H1 (cell line): ENCODE data around the gene GNB1L. TPM values are rescaled to one million over a fixed set of nuclear protein-coding genes. Genes with fewer than 3 reads are reported as not detected.

Experiments
- CTCF ChIA-PET: fragments of 300-600 bp; sonication (Branson Sonifier 250); formaldehyde crosslinking; loops from one replicate; lab custom pipeline; 2021; ENCODE audit not compliant: partially characterized antibody; lab: Charles Lee
- POLR2A ChIA-PET: fragments of 300-600 bp; sonication (Branson Sonifier 250); formaldehyde crosslinking; loops from one replicate; lab custom pipeline; 2021; ENCODE audit warnings: inconsistent platforms; ENCODE audit not compliant: partially characterized antibody; lab: Charles Lee
- DNase-seq, 2 experiments: peaks; one replicate each; pipeline versions ENCODE4 v3.0.0 to v3.0.0-alpha.2; 2010 to 2022; ENCODE audit warnings: low spot score in 2 of 2, low read depth in 1 of 2, mixed read lengths in 1 of 2
- FAIRE-seq: peaks from 2 replicates; lab custom pipeline; 2011; peaks lifted over from hg19 to GRCh38; lab: Jason Lieb, UNC
- H2AFZ ChIP-seq: 2 replicates; pipeline ENCODE4 v1.8.1; 2012; ENCODE audit warnings: low read length, inconsistent platforms
- H2AK5ac ChIP-seq: 2 replicates; pipeline ENCODE4 v1.6.1; 2013; ENCODE audit warnings: low read depth, low read length
- H2BK120ac ChIP-seq: replicated peaks from 2 replicates; pipeline ENCODE3; 2013; ENCODE audit warnings: low read depth, low read length, inconsistent platforms
- H2BK12ac ChIP-seq: 2 replicates; pipeline ENCODE4 v1.6.1; 2013; ENCODE audit warnings: low read depth, low read length
- H2BK15ac ChIP-seq: 2 replicates; pipeline ENCODE4 v1.6.1; 2013; ENCODE audit warnings: low read length
- H2BK20ac ChIP-seq: 2 replicates; pipeline ENCODE4 v1.6.1; 2013; ENCODE audit warnings: low read length
- H2BK5ac ChIP-seq: 2 replicates; pipeline ENCODE4 v1.6.1; 2013; ENCODE audit warnings: low read depth, low read length
- H3K14ac ChIP-seq: 2 replicates; pipeline ENCODE4 v1.6.1; 2013; ENCODE audit warnings: inconsistent platforms; ENCODE audit not compliant: insufficient read length
- H3K18ac ChIP-seq: 2 replicates; pipeline ENCODE4 v1.6.1; 2013; ENCODE audit warnings: low read length; ENCODE audit errors: extremely low read depth
- H3K23ac ChIP-seq: 2 replicates; pipeline ENCODE4 v1.6.1; 2013; ENCODE audit warnings: inconsistent platforms; ENCODE audit not compliant: insufficient read length
- H3K23me2 ChIP-seq: 2 replicates; pipeline ENCODE4 v1.6.1; 2013; ENCODE audit warnings: low read depth, low read length
- H3K27ac ChIP-seq: 2 replicates; pipeline ENCODE4 v1.6.1; 2011; ENCODE audit warnings: low read depth, low read length, inconsistent platforms
- H3K27me3 ChIP-seq, 4 experiments: replicated peaks in 1 of 4; 1 replicate in 1 of 4; 2 replicates in 3 of 4; pipeline versions ENCODE4 v1.6.1 to v1.8.1; 2011 to 2013; ENCODE audit warnings: low read length in 3 of 4, mild to moderate bottlenecking in 3 of 4, inconsistent platforms in 2 of 4, mixed read lengths in 2 of 4, moderate library complexity in 1 of 4; ENCODE audit not compliant: control insufficient read depth in 3 of 4, insufficient read depth in 3 of 4; ENCODE audit errors: extremely low read depth in 1 of 4
- H3K36me3 ChIP-seq, 4 experiments: 2 replicates each; pipeline versions ENCODE4 v1.6.1 to v1.8.1; 2011 to 2013; ENCODE audit warnings: mild to moderate bottlenecking in 4 of 4, low read length in 3 of 4, moderate library complexity in 2 of 4, control low read depth in 1 of 4, inconsistent platforms in 1 of 4; ENCODE audit not compliant: insufficient read depth in 4 of 4, control insufficient read depth in 2 of 4
- H3K4ac ChIP-seq: replicated peaks from 2 replicates; pipeline ENCODE3; 2013; ENCODE audit warnings: low read length, low read depth, mixed read lengths, inconsistent platforms; ENCODE audit not compliant: insufficient read length
- H3K4me1 ChIP-seq, 4 experiments: replicated peaks in 1 of 4; 1 replicate in 1 of 4; 2 replicates in 3 of 4; pipeline versions ENCODE4 v1.6.1 to v1.8.1; 2011 to 2013; ENCODE audit warnings: low read length in 3 of 4, inconsistent platforms in 2 of 4, mixed read lengths in 1 of 4; ENCODE audit not compliant: insufficient read depth in 4 of 4, control insufficient read depth in 3 of 4
- H3K4me2 ChIP-seq, 2 experiments: 2 replicates each; pipeline versions ENCODE4 v1.6.1 to v1.8.1; 2011 to 2013; ENCODE audit warnings: low read depth in 2 of 2, low read length in 2 of 2, control low read depth in 1 of 2, inconsistent platforms in 1 of 2, mild to moderate bottlenecking in 1 of 2; ENCODE audit not compliant: insufficient read depth in 1 of 2
- H3K4me3 ChIP-seq, 4 experiments: fragments of 200-600, 300-600 bp in 1 of 4; sonication (generic), shearing (Covaris generic), sonication (Bioruptor Twin) in 1 of 4; 2 replicates each; pipeline versions ENCODE4 v1.5.1 to v1.8.1; 2011 to 2016; ENCODE audit warnings: low read length in 4 of 4, low read depth in 3 of 4, control low read depth in 2 of 4, inconsistent platforms in 2 of 4, mild to moderate bottlenecking in 2 of 4, mixed read lengths in 1 of 4, moderate library complexity in 1 of 4; ENCODE audit not compliant: insufficient read depth in 2 of 4; ENCODE audit errors: extremely low read depth in 1 of 4
- H3K56ac ChIP-seq: replicated peaks from 2 replicates; pipeline ENCODE3; 2013; ENCODE audit warnings: low read depth, mild to moderate bottlenecking, mixed read lengths, low read length, inconsistent platforms; ENCODE audit not compliant: insufficient read length
- H3K79me1 ChIP-seq: 2 replicates; pipeline ENCODE4 v1.6.1; 2013; ENCODE audit warnings: low read depth, low read length, control low read depth
- H3K79me2 ChIP-seq, 2 experiments: 2 replicates each; pipeline versions ENCODE4 v1.6.1 to v1.8.1; 2012 to 2013; ENCODE audit warnings: low read length in 2 of 2, mild to moderate bottlenecking in 2 of 2, inconsistent platforms in 1 of 2; ENCODE audit not compliant: insufficient read depth in 2 of 2, control insufficient read depth in 1 of 2
- H3K9ac ChIP-seq, 4 experiments: replicated peaks in 1 of 4; 1 replicate in 1 of 4; 2 replicates in 3 of 4; pipeline versions ENCODE4 v1.6.1 to v1.8.1; 2011 to 2013; ENCODE audit warnings: low read depth in 3 of 4, low read length in 3 of 4, control low read depth in 2 of 4, mild to moderate bottlenecking in 2 of 4, moderate library complexity in 2 of 4, inconsistent platforms in 1 of 4; ENCODE audit errors: extremely low read depth in 1 of 4
- H3K9me3 ChIP-seq, 2 experiments: 2 replicates each; pipeline versions ENCODE4 v1.6.1 to v1.8.1; 2012 to 2013; ENCODE audit warnings: mild to moderate bottlenecking in 2 of 2, moderate library complexity in 2 of 2, control low read depth in 1 of 2, inconsistent platforms in 1 of 2, low read depth in 1 of 2, low read length in 1 of 2, mixed read lengths in 1 of 2; ENCODE audit not compliant: insufficient read depth in 2 of 2
- H4K20me1 ChIP-seq, 2 experiments: replicated peaks in 1 of 2; 2 replicates each; pipeline versions ENCODE3 to v1.8.1; 2011 to 2013; ENCODE audit warnings: inconsistent platforms in 2 of 2, low read length in 2 of 2, mild to moderate bottlenecking in 1 of 2; ENCODE audit not compliant: insufficient read depth in 2 of 2, control insufficient read depth in 1 of 2
- H4K5ac ChIP-seq: 2 replicates; pipeline ENCODE4 v1.6.1; 2013; ENCODE audit warnings: low read length, low read depth, mixed read lengths, inconsistent platforms; ENCODE audit not compliant: insufficient read length
- H4K8ac ChIP-seq: 2 replicates; pipeline ENCODE4 v1.8.0; 2013; ENCODE audit warnings: mild to moderate bottlenecking, moderate library complexity, low read length, inconsistent platforms; ENCODE audit not compliant: insufficient read depth; ENCODE audit errors: extremely low read depth
- H4K91ac ChIP-seq: replicated peaks from 2 replicates; pipeline ENCODE3; 2013; ENCODE audit warnings: low read length, mixed read lengths, inconsistent platforms; ENCODE audit not compliant: insufficient read length
- BCL11A ChIP-seq, 2 experiments: IDR thresholded peaks; one replicate each; pipeline ENCODE4 v1.6.1; 2011; ENCODE audit warnings: low read depth in 2 of 2, low read length in 2 of 2, mild to moderate bottlenecking in 2 of 2
- CREB1 ChIP-seq: IDR thresholded peaks from 2 replicates; pipeline ENCODE4 v1.6.1; 2012; ENCODE audit warnings: inconsistent platforms
- E2F6 ChIP-seq: IDR thresholded peaks from 2 replicates; pipeline ENCODE4 v1.6.1; 2012; ENCODE audit warnings: inconsistent platforms
- EZH2 ChIP-seq: fragments of 200-600 bp; sonication (generic); IDR thresholded peaks from 2 replicates; pipeline ENCODE4 v1.7.1; 2012; ENCODE audit warnings: low read depth, mild to moderate bottlenecking, moderate library complexity, low read length, inconsistent platforms; ENCODE audit not compliant: severe bottlenecking
- KDM4A ChIP-seq: IDR thresholded peaks from one replicate; pipeline ENCODE4 v1.7.1; 2012; ENCODE audit warnings: low read depth, mild to moderate bottlenecking, moderate library complexity, low read length, inconsistent platforms; ENCODE audit not compliant: severe bottlenecking
- NANOG ChIP-seq: IDR thresholded peaks from 2 replicates; pipeline ENCODE4 v1.6.1; 2011; ENCODE audit warnings: low read length, low read depth, mild to moderate bottlenecking, inconsistent platforms; ENCODE audit not compliant: insufficient read depth, poor library complexity, severe bottlenecking
- POLR2A ChIP-seq, 2 experiments: IDR thresholded peaks; 1 replicate in 1 of 2; 2 replicates in 1 of 2; pipeline ENCODE4 v1.6.1; 2011; ENCODE audit warnings: low read depth in 2 of 2, low read length in 2 of 2, mild to moderate bottlenecking in 2 of 2; ENCODE audit errors: control extremely low read depth in 1 of 2
- WGBS, 2 experiments: shearing (Covaris generic) in 1 of 2; methylation state at CpG; one replicate each; pipeline versions ENCODE4 v1.1.6 to v1.1.7; 2013 to 2015; ENCODE audit warnings: low lambda C conversion rate in 2 of 2, mixed read lengths in 2 of 2, inconsistent platforms in 1 of 2, low coverage in 1 of 2, missing lambda C conversion rate in 1 of 2; ENCODE audit not compliant: insufficient replicate concordance in 2 of 2, insufficient coverage in 1 of 2, insufficient read length in 1 of 2; ENCODE audit errors: extremely low coverage in 1 of 2, missing lambda C conversion rate in 1 of 2; 5-methylcytosine and 5-hydroxymethylcytosine counted together
- polyA plus RNA-seq, 7 experiments: library from polyadenylated mRNA; depleted of rRNA in 3 of 7; stranded (reverse) in 5 of 7; unstranded in 2 of 7; fragments of >200 nt in 5 of 7; fragments of 200-250 nt in 2 of 7; gene quantifications; 1 replicate in 5 of 7; 2 replicates in 1 of 7; 4 replicates in 1 of 7; pipeline versions ENCODE4 v1.2.1 to v1.2.3, GENCODE V29; 2011 to 2013; ENCODE audit warnings: missing spikeins in 2 of 7, mixed read lengths in 2 of 7
- total RNA-seq: library from RNA; stranded (reverse); fragmentation: NEBNext Ultra II Directional; extraction: Animal tissue kit (Norgen Biotek cat#: 25700); gene quantifications from 2 replicates; pipeline ENCODE4 v1.2.1, GENCODE V29; 2021

GNB1L gene
- total and polyA plus RNA-seq, 2 of the 8 experiments (the other 6 are each of a cell fraction or from before 2014, with no cell fraction given), result 14.0 to 15.6 TPM

GRCh38 chr22:19867617-19868016, 12.9 kb upstream of the GNB1L start:
- Histone ChIP-seq H2AK5ac (no peak overlapping the region), H3K4ac (no peak overlapping the region), H3K4me2 (no peak overlapping the region), H3K4me1 (peaks cover 0 to 7% (median 4%) of the 10 kb centered on the region in 4 experiments; a peak in 4 of 7 replicates), H4K5ac (no peak overlapping the region), H3K36me3 (no peaks in the 10 kb centered on the region), H2BK12ac (no peak overlapping the region), H3K56ac (no peak overlapping the region), H2BK5ac (no peak overlapping the region), H2AFZ (no peak overlapping the region), H3K23me2 (no peaks in the 10 kb centered on the region), H3K79me1 (no peaks in the 10 kb centered on the region; the same call in 1 of the 2 replicates), H3K9ac (no peak overlapping the region), H2BK20ac (no peak overlapping the region), H3K27ac (no peak overlapping the region), H3K18ac (no peak overlapping the region), H3K23ac (no peak overlapping the region), H3K9me3 (no peaks in the 10 kb centered on the region), H3K14ac (no peak overlapping the region), H3K4me3 (no peak overlapping the region), H4K20me1 (no peaks in the 10 kb centered on the region), H3K79me2 (no peaks in the 10 kb centered on the region), H3K27me3 (no peaks in the 10 kb centered on the region), H4K8ac (no peak overlapping the region), H2BK120ac (no peak overlapping the region), H4K91ac (no peak overlapping the region), H2BK15ac (no peak overlapping the region)
- TF ChIP-seq POLR2A (IDR thresholded peaks at IDR 0.05; ENCODE audit: control extremely low read depth in 1 of 2, low read depth in 2 of 2, low read length in 2 of 2), result no peak
- TF ChIP-seq EZH2, result no peak
- no peak for TF ChIP-seq KDM4A
- no peak for TF ChIP-seq BCL11A (IDR thresholded peaks at IDR 0.05; ENCODE audit: low read depth in 2 of 2, low read length in 2 of 2)
- TF ChIP-seq CREB1, result no peak
- no peak for TF ChIP-seq NANOG
- no peak for TF ChIP-seq E2F6
- DNase-seq, result no peak
- FAIRE-seq, result no peak
- WGBS, 2 experiments, result 98% methylated on average over 6 of the region's 7 CpGs; no CpG with 5 or more reads in 1 of the 2 experiments
- ChIA-PET CTCF (interaction anchor here (0.6 to 2.2 kb wide), 4 partner anchors 12 to 370 kb away, joined by 3 to 6 read pairs (median 6); no protein-coding TSS in a partner anchor), POLR2A (no interaction called here)
